Aorta (tissue), 5 donors: ENCODE results near the gene AGAP1. TPM values are rescaled to one million over a fixed set of nuclear protein-coding genes. Genes with fewer than 3 reads are reported as not detected.

Experiments used
- ATAC-seq: fragments of 200-7000 bp; cut with Tn5 transposase; one replicate; pipeline ENCODE4 v1.9.1; 2022; ENCODE audit warnings: moderate library complexity; ENCODE audit not compliant: low FRiP score
- DNase-seq, 2 donors: peaks; one replicate each; pipeline ENCODE4 v3.0.0-alpha.2; 2020
- H3K27ac ChIP-seq, 2 donors: one replicate each; pipeline ENCODE4 v1.5.1; 2013; ENCODE audit warnings: low read length in 2 of 2, mild to moderate bottlenecking in 2 of 2, moderate library complexity in 2 of 2, control low read depth in 1 of 2, inconsistent platforms in 1 of 2, low read depth in 1 of 2
- H3K27me3 ChIP-seq, 2 donors: one replicate each; pipeline ENCODE4 v1.6.1; 2013; ENCODE audit warnings: control low read depth in 1 of 2, low read length in 1 of 2, mild to moderate bottlenecking in 1 of 2, moderate library complexity in 1 of 2; ENCODE audit not compliant: insufficient read depth in 2 of 2, control insufficient read depth in 1 of 2
- H3K36me3 ChIP-seq, 2 donors: one replicate each; pipeline ENCODE4 v1.6.1; 2013; ENCODE audit warnings: control low read depth in 1 of 2, low read length in 1 of 2, mild to moderate bottlenecking in 1 of 2; ENCODE audit not compliant: insufficient read depth in 2 of 2, control insufficient read depth in 1 of 2
- H3K4me1 ChIP-seq, 2 donors: one replicate each; pipeline ENCODE4 v1.6.1; 2013; ENCODE audit warnings: low read length in 2 of 2, control low read depth in 1 of 2, mild to moderate bottlenecking in 1 of 2, moderate library complexity in 1 of 2; ENCODE audit not compliant: insufficient read depth in 2 of 2, control insufficient read depth in 1 of 2
- H3K4me3 ChIP-seq, 2 donors: one replicate each; pipeline ENCODE4 v1.5.1; 2013; ENCODE audit warnings: low read length in 2 of 2, control low read depth in 1 of 2, mild to moderate bottlenecking in 1 of 2
- H3K9me3 ChIP-seq: one replicate; pipeline ENCODE4 v1.6.1; 2013; ENCODE audit warnings: mild to moderate bottlenecking, low read length; ENCODE audit not compliant: control insufficient read depth
- WGBS, 2 donors: extraction: QIAGEN DNeasy Blood & Tissue Kit; methylation state at CpG; one replicate each; pipeline ENCODE4 v1.1.7; 2013; 5-methylcytosine and 5-hydroxymethylcytosine counted together
- intact Hi-C, 2 donors: fragments of 100-400 bp; cut with DNase I; formaldehyde crosslinking; loops; one replicate each; pipeline versions ENCODE4 v1.14.2 to v1.15.0; 2022
- polyA plus RNA-seq, 2 donors: library from polyadenylated mRNA; stranded (reverse); fragments of 200-250 nt; gene quantifications; one replicate each; pipeline ENCODE4 v1.2.3, GENCODE V29; 2013
- total RNA-seq, 2 donors: library from RNA; stranded (reverse); fragmentation: NEBNext Ultra II Directional; extraction: Animal tissue kit (Norgen Biotek cat#: 25700); gene quantifications; one replicate each; pipeline ENCODE4 v1.2.1, GENCODE V29; 2021
- donor health status: healthy with polysubstance abuse.
- donor health status: Bipolar disorder and iron deficiency.
- donor health status: DM: no; HTN: no; CAD: no.
- donor health status: DM: no; HTN: no; CAD: no.
- donor health status: DM: yes; HTN: yes; CAD: no.

The AGAP1 gene
- total and polyA plus RNA-seq, 4 donors: 3.0 to 32.7 (median 12.7) TPM

- no peak overlapping the region for H3K4me3 ChIP-seq
- no peaks in the 10 kb centered on the region for H3K4me1 ChIP-seq
- DNase-seq (no peak), ATAC-seq (no peak)
- H3K36me3 ChIP-seq: no peaks in the 10 kb centered on the region
- H3K9me3 ChIP-seq: no peaks in the 10 kb centered on the region
- intact Hi-C loops: no loop called here
- WGBS, 2 donors: 95 to 97% methylated on average over 10 of the region's 10 CpGs
- H3K27ac ChIP-seq: no peak overlapping the region
- H3K27me3 ChIP-seq: no peaks in the 10 kb centered on the region
These were observed 429.0 kb downstream of the AGAP1 start for GRCh38 chr2:235922839-235923238.

DNA sequence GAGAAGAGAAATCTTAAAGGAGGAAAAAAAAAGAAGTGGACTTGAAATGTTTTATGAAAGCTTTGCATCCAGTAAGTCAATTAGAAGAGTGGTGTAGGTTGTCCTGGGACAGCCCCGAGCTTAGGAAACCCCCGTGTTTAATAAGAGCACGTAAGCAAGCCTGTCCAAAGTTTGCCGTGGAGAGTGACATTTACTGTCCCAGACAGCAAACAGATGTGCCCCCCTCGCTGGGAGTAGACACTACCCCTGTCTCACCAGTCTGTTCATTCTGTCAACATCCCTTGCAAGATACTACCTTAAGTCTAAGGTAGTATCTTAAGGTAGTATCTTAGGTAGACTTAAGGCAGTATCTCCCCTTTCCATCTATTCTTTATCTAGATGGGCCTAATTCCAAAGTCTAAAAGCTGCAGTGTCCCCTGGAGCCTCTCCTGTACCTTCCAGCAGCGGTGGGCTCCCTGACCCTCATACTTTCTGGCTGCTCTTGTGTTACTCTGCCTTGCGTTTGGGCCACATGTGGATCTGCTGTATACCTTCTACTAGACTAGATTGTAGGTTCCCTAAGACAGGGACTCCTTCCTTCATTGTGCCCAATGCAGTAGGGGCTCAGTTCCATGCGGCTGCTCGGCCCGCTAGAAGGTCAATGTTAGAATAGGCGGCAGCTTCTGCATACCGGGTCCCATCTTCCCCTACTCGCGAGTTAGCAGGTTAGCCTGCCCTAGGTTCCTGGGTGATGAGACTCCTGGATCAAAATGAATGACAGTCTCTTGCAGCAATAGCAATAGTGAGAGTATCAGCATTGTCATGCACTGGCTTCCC lies 430.2 kb downstream of the AGAP1 start:
- intact Hi-C loops: no loop called here
- ATAC-seq: no peak

GRCh38 chr2:235924675-235925063 lies 430.8 kb downstream of the AGAP1 start:
- H3K36me3 ChIP-seq: no peaks in the 10 kb centered on the region
- ATAC-seq: no peak
- DNase-seq: no peak
- no peaks in the 10 kb centered on the region for H3K4me1 ChIP-seq
- intact Hi-C loops: no loop called here
- no peak overlapping the region for H3K27ac ChIP-seq
- WGBS, 2 donors: 89 to 91% methylated on average over 4 of the region's 4 CpGs
- no peak overlapping the region for H3K4me3 ChIP-seq
- no peaks in the 10 kb centered on the region for H3K9me3 ChIP-seq
- H3K27me3 ChIP-seq: no peaks in the 10 kb centered on the region

More for the DNA sequence above, 430.2 kb downstream of the AGAP1 start:
- DNase-seq: no peak
- H3K9me3 ChIP-seq: no peaks in the 10 kb centered on the region
- no peak overlapping the region for H3K4me3 ChIP-seq
- WGBS, 2 donors: 88 to 94% methylated on average over 14 of the region's 14 CpGs
- H3K27me3 ChIP-seq: no peaks in the 10 kb centered on the region
- no peaks in the 10 kb centered on the region for H3K36me3 ChIP-seq
- H3K4me1 ChIP-seq: no peaks in the 10 kb centered on the region
- no peak overlapping the region for H3K27ac ChIP-seq

DNA sequence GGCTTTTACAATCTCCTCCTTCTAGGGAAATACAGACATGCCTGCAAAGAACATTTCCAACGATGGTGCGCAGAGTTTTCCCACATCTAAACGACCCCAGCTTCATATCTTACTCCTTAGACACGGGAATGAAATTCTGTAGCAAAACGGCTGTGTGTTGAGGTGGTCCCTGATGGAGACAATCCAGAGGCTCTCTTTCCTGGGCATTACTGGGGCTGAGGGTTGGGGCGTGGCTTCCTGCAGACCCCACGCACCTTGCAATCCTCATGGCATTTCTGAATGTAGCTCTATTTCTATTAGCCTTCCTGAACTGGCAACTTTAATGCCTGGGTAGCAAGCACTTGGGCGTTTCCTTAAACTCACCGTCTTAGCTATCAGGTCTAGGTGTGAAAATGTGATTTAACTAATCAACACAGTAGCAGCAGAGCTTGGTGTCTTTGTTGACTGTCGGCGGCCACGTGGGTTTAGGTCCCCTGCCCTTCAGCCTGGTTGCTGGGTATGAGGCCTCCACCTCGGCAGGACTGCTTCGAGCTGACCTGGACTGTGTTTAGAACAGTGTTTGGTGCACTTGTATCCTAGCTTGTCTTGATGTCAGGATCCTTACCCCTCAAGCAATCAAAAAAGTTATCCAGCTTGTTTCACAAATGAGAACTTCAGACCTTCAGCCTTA lies 431.5 kb downstream of the AGAP1 start:
- H3K4me3 ChIP-seq: no peak overlapping the region
- 76 to 85% methylated on average over 14 of the region's 14 CpGs for WGBS, 2 donors
- no peaks in the 10 kb centered on the region for H3K4me1 ChIP-seq
- H3K27ac ChIP-seq: no peak overlapping the region
- no peaks in the 10 kb centered on the region for H3K27me3 ChIP-seq
- ATAC-seq (no peak), DNase-seq (no peak)
- intact Hi-C loops: no loop called here
- no peaks in the 10 kb centered on the region for H3K36me3 ChIP-seq
- no peaks in the 10 kb centered on the region for H3K9me3 ChIP-seq

DNA sequence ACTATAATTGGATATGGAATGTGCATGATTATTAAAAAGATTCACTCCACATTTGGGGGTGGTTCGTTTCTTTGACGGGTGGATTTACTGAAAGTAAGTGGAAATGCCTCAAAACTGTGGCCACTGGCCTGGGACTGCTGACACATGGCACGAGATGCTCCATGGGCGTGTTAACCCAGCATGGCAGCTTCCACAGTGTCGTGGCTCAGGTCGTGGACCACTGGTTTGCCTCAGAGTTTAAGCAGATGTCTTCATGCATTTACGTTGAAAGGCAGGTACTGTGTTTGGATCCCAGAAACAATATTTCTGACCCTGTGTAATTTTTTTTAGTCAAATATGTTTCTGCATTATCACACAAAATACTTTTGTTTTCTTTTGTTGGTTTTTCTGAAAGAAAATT lies 432.4 kb downstream of the AGAP1 start:
- Histone ChIP-seq H3K9me3 (no peaks in the 10 kb centered on the region), H3K36me3 (no peaks in the 10 kb centered on the region), H3K4me1 (no peaks in the 10 kb centered on the region), H3K4me3 (no peak overlapping the region), H3K27me3 (no peaks in the 10 kb centered on the region), H3K27ac (no peak overlapping the region)
- intact Hi-C loops: no loop called here
- ATAC-seq: no peak
- no peak for DNase-seq
- WGBS, 2 donors: 95 to 98% methylated on average over 7 of the region's 7 CpGs

DNA sequence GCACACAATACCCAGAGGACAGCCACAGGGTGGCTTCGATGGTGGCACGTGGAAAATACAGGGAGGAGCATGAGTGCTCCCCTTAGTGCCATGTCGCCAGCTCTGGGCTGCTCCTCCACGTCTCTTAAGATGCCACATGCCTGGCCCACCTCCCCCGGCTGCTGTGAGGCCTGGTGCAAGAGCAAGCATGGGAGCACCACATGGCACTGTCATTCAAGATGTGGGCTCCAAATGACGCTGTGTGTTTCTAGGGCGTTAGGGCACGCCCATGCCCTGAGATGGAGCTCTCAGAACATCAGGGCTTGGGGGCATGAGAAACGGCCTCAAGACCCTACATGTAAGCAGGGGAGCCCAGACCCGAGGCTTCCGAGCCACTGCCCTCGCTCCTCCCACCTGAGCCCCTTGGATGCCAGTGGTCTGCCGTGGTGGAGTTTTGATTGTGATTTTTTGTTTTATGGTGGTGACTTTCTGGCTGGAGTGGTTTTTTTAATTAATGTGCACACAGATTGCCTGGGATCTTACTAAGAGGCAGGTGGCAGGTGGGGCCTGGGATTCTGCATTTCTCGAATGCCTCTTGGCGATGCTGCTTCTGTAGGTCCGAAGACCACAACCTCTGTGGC lies 435.0 kb downstream of the AGAP1 start:
- Histone ChIP-seq H3K27me3 (no peaks in the 10 kb centered on the region), H3K4me1 (no peaks in the 10 kb centered on the region), H3K9me3 (no peaks in the 10 kb centered on the region), H3K4me3 (no peak overlapping the region), H3K36me3 (no peaks in the 10 kb centered on the region), H3K27ac (no peak overlapping the region)
- intact Hi-C loops: no loop called here
- WGBS, 2 donors: 91 to 96% methylated on average over 16 of the region's 16 CpGs
- DNase-seq: no peak
- ATAC-seq: no peak

GRCh38 chr2:235930701-235931100 lies 436.9 kb downstream of the AGAP1 start:
- Histone ChIP-seq H3K36me3 (no peaks in the 10 kb centered on the region), H3K27me3 (no peaks in the 10 kb centered on the region), H3K4me3 (no peak overlapping the region), H3K4me1 (no peaks in the 10 kb centered on the region), H3K9me3 (no peaks in the 10 kb centered on the region), H3K27ac (no peak overlapping the region)
- 91 to 92% methylated on average over 19 of the region's 19 CpGs for WGBS, 2 donors
- intact Hi-C loops: no loop called here
- DNase-seq: no peak
- no peak for ATAC-seq

- no peaks in the 10 kb centered on the region for H3K36me3 ChIP-seq
- no peak overlapping the region for H3K27ac ChIP-seq
- H3K27me3 ChIP-seq: no peaks in the 10 kb centered on the region
- intact Hi-C loops: no loop called here
- H3K4me3 ChIP-seq: no peak overlapping the region
- DNase-seq (no peak), ATAC-seq (no peak)
- no peaks in the 10 kb centered on the region for H3K9me3 ChIP-seq
- H3K4me1 ChIP-seq: no peaks in the 10 kb centered on the region
- 93 to 94% methylated on average over 15 of the region's 15 CpGs for WGBS, 2 donors
These were observed 437.8 kb downstream of the AGAP1 start for GRCh38 chr2:235931676-235932075.
